AG04450 (cell line): ENCODE measurements around the gene HBG2. TPM values are rescaled to one million over a fixed set of nuclear protein-coding genes. Genes with fewer than 3 reads are reported as not detected.
"Not testable (repeated sequence)": the region's sequence is repeated elsewhere in the genome, so short reads cannot be mapped to it uniquely, and the experiment has no call there.

Experiments used
- CTCF ChIA-PET: fragments of 300-600, 350-600 bp; formaldehyde crosslinking; extraction: SDS; loops from one replicate; lab custom pipeline; 2022; ENCODE audit warnings: antibody characterized with exemption, inconsistent platforms; lab: Charles Lee
- POLR2A ChIA-PET: fragments of 350-600 bp; formaldehyde crosslinking; extraction: SDS; loops from one replicate; lab custom pipeline; 2021; ENCODE audit warnings: antibody characterized with exemption, inconsistent platforms; lab: Yijun Ruan, JAX
- DNase-seq: peaks from one replicate; pipeline ENCODE4 v3.0.0-alpha.2; 2011; ENCODE audit warnings: low read depth, low spot score
- H3K27ac ChIP-seq: one replicate; pipeline ENCODE4 v1.5.1; 2012; ENCODE audit warnings: low read depth, low read length, control low read depth
- H3K27me3 ChIP-seq: one replicate; pipeline ENCODE4 v1.6.0; 2012; ENCODE audit warnings: low read length; ENCODE audit not compliant: control insufficient read depth, insufficient read depth
- H3K4me3 ChIP-seq: 2 replicates; pipeline ENCODE4 v1.5.1; 2011; ENCODE audit warnings: mild to moderate bottlenecking, low read depth, low read length, control low read depth
- H3K9me3 ChIP-seq: 2 replicates; pipeline ENCODE4 v1.5.1; 2012; ENCODE audit warnings: low read length; ENCODE audit not compliant: control insufficient read depth, insufficient read depth
- CTCF ChIP-seq: IDR thresholded peaks from 2 replicates; pipeline ENCODE4 v1.5.1; 2011; ENCODE audit warnings: low read depth, low read length, control low read depth, inconsistent platforms
- polyA plus RNA-seq: library from polyadenylated mRNA; depleted of rRNA; stranded (reverse); fragments of >200 nt; gene quantifications from 2 replicates; pipeline ENCODE4 v1.2.3, GENCODE V29; 2011

Gene HBG2
- polyA plus RNA-seq, 1 experiment, result 2.2 TPM

GRCh38 chr11:5298451-5298850 lies 43.9 kb upstream of the HBG2 start:
- no peaks in the 10 kb centered on the region for H3K27me3 ChIP-seq
- H3K27ac ChIP-seq, result no peak overlapping the region
- CTCF ChIA-PET, result interaction anchor here (1.0 to 1.6 kb wide), 2 partner anchors 48 to 174 kb away, joined by 3 to 4 read pairs; no protein-coding TSS in a partner anchor
- H3K4me3 ChIP-seq, result no peak overlapping the region
- TF ChIP-seq CTCF, result no peak
- H3K9me3 ChIP-seq, result peaks cover 7% of the 10 kb centered on the region; the same call in 1 of the 2 replicates
- POLR2A ChIA-PET, result interaction anchor here (1.1 kb wide), 1 partner anchor 18 kb away, joined by 3 read pairs; no protein-coding TSS in a partner anchor
- DNase-seq, result no peak

GRCh38 chr11:5297721-5298323 lies 43.2 kb upstream of the HBG2 start:
- H3K9me3 ChIP-seq, result peaks cover 7% of the 10 kb centered on the region; the same call in 1 of the 2 replicates
- H3K4me3 ChIP-seq, result no peak overlapping the region
- H3K27ac ChIP-seq, result peak overlapping the region; percentile 47
- no peak for TF ChIP-seq CTCF
- POLR2A ChIA-PET, result interaction anchor here (1.1 kb wide), 1 partner anchor 17 kb away, joined by 3 read pairs; no protein-coding TSS in a partner anchor
- CTCF ChIA-PET, result interaction anchor here (1.0 to 1.6 kb wide), 3 partner anchors 10 to 173 kb away, joined by 3 to 5 read pairs (median 4); no protein-coding TSS in a partner anchor
- DNase-seq, result no peak
- H3K27me3 ChIP-seq, result no peaks in the 10 kb centered on the region

- DNase-seq, H3K4me3 ChIP-seq, H3K9me3 ChIP-seq, H3K27me3 ChIP-seq, CTCF ChIA-PET, POLR2A ChIA-PET, H3K27ac ChIP-seq: not testable (repeated sequence)
Measured at GRCh38 chr11:5294342-5294995, 39.9 kb upstream of the HBG2 start.

- DNase-seq, result no peak
- Histone ChIP-seq H3K4me3 (no peak overlapping the region), H3K9me3 (peaks cover 7% of the 10 kb centered on the region; the same call in 1 of the 2 replicates), H3K27me3 (no peaks in the 10 kb centered on the region), H3K27ac (no peak overlapping the region)
- ChIA-PET CTCF (no interaction called here), POLR2A (no interaction called here)
- TF ChIP-seq CTCF, result no peak
Measured at GRCh38 chr11:5293028-5293427, 38.4 kb upstream of the HBG2 start.

- Histone ChIP-seq H3K4me3 (no peak overlapping the region), H3K9me3 (peaks cover 7% of the 10 kb centered on the region; the same call in 1 of the 2 replicates), H3K27ac (no peak overlapping the region), H3K27me3 (no peaks in the 10 kb centered on the region)
- ChIA-PET CTCF (interaction anchor here (0.7 to 3.2 kb wide), 14 partner anchors 9 to 168 kb away, joined by 3 to 20 read pairs (median 4); no protein-coding TSS in a partner anchor), POLR2A (no interaction called here)
- TF ChIP-seq CTCF, result peak; percentile 73
- no peak for DNase-seq
Measured at GRCh38 chr11:5291207-5291838, 36.7 kb upstream of the HBG2 start.
